IPS-18a (cell line): ENCODE measurements around the gene FNDC3A.
A peak's percentile ranks its signal among the peaks of the same experiment; 100 is the strongest.

ENCODE experiments used
- H3K27ac ChIP-seq: one replicate; pipeline ENCODE4 v1.5.1; 2013; ENCODE audit warnings: low read length
- H3K27me3 ChIP-seq: one replicate; pipeline ENCODE4 v1.6.1; 2013; ENCODE audit warnings: mild to moderate bottlenecking, low read length; ENCODE audit not compliant: control insufficient read depth, insufficient read depth
- H3K36me3 ChIP-seq: one replicate; pipeline ENCODE4 v1.6.1; 2013; ENCODE audit warnings: low read depth, low read length; ENCODE audit not compliant: control insufficient read depth
- H3K4me1 ChIP-seq: one replicate; pipeline ENCODE4 v1.6.1; 2013; ENCODE audit warnings: low read depth, low read length; ENCODE audit not compliant: control insufficient read depth
- H3K4me3 ChIP-seq: one replicate; pipeline ENCODE4 v1.5.1; 2013; ENCODE audit warnings: low read length
- H3K9ac ChIP-seq: one replicate; pipeline ENCODE4 v1.6.1; 2013; ENCODE audit warnings: mild to moderate bottlenecking, low read length, moderate library complexity
- H3K9me3 ChIP-seq: one replicate; pipeline ENCODE4 v1.6.1; 2013; ENCODE audit warnings: low read depth, low read length; ENCODE audit not compliant: control insufficient read depth

The FNDC3A gene

GRCh38 chr13:49213997-49214916 lies 238.5 kb downstream of the FNDC3A start:
- H3K9ac ChIP-seq, result no peak overlapping the region
- H3K27ac ChIP-seq, result no peak overlapping the region
- no peak overlapping the region for H3K4me3 ChIP-seq

GRCh38 chr13:49214917-49215376 lies 239.2 kb downstream of the FNDC3A start:
- no peak overlapping the region for H3K9ac ChIP-seq
- no peak overlapping the region for H3K4me3 ChIP-seq
- H3K4me1 ChIP-seq, result peaks cover 10% of the 10 kb centered on the region
- H3K9me3 ChIP-seq, result no peaks in the 10 kb centered on the region
- H3K27me3 ChIP-seq, result peaks cover 41% of the 10 kb centered on the region
- H3K36me3 ChIP-seq, result no peaks in the 10 kb centered on the region
- H3K27ac ChIP-seq, result no peak overlapping the region

More at GRCh38 chr13:49213997-49214916, 238.5 kb downstream of the FNDC3A start:
- Histone ChIP-seq H3K9me3 (no peaks in the 10 kb centered on the region), H3K27me3 (peaks cover 34% of the 10 kb centered on the region), H3K4me1 (peaks cover 10% of the 10 kb centered on the region), H3K36me3 (no peaks in the 10 kb centered on the region)

- Histone ChIP-seq H3K4me3 (no peak overlapping the region), H3K9me3 (no peaks in the 10 kb centered on the region), H3K27ac (no peak overlapping the region), H3K27me3 (peaks cover 55% of the 10 kb centered on the region), H3K9ac (no peak overlapping the region), H3K4me1 (peaks cover 10% of the 10 kb centered on the region), H3K36me3 (no peaks in the 10 kb centered on the region)
These were observed 240.6 kb downstream of the FNDC3A start for GRCh38 chr13:49216334-49216733.

- Histone ChIP-seq H3K27me3 (peaks cover 72% of the 10 kb centered on the region), H3K4me1 (peaks cover 10% of the 10 kb centered on the region), H3K4me3 (peak overlapping the region; percentile 41), H3K9ac (no peak overlapping the region), H3K27ac (no peak overlapping the region), H3K36me3 (no peaks in the 10 kb centered on the region), H3K9me3 (no peaks in the 10 kb centered on the region)
These were observed 242.3 kb downstream of the FNDC3A start for GRCh38 chr13:49217962-49218492.

DNA sequence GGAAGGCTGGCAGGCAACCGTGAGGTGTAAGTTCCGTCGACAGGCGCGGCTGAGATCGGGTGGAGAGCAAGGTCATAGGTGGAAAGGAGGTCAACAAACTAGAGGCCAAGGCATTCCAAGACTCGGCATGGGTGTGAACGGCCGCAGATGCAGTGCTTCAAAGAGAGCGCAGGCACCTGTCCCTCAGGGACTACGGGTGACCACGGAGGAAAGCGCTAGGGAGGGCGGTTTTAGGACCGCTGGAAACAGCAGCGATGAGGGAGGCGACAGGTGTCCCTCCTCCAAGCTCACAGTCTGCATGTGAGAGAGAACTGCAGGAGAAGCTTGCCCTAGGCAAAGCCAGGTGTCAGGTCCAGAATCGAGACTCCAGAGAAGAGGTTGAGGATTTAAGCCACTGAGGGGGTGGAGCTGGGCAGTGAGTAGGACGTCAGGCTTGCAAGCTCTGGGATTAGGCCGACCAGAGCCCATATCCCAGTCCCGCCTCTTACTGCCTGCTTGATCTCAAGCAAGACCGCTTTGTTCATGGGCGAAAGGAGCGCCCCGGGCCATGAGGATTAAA lies 242.9 kb downstream of the FNDC3A start:
- Histone ChIP-seq H3K27ac (no peak overlapping the region), H3K9me3 (no peaks in the 10 kb centered on the region), H3K4me3 (peak overlapping the region; percentile 41), H3K4me1 (peaks cover 10% of the 10 kb centered on the region), H3K36me3 (no peaks in the 10 kb centered on the region), H3K9ac (no peak overlapping the region), H3K27me3 (peaks cover 78% of the 10 kb centered on the region)

DNA sequence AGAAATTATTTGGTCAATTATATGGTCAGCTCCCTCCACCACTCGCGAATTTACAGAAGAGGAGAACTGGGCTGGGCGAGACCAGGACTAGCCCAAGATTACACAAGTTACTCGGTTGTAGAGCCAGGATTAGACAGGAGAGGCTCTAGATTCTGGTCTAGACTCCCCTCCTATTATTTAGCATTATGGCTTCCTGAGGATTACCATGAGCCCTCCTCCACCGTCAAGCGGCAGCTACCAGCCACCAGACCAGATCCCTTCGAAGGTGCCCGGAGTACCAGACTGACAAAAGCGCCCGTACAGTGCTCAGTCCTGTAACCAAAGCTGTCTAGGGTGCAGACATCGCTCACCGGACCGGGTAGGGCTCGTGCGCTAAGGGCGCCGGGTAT lies 243.9 kb downstream of the FNDC3A start:
- H3K4me1 ChIP-seq, result peaks cover 7% of the 10 kb centered on the region
- no peaks in the 10 kb centered on the region for H3K36me3 ChIP-seq
- H3K27me3 ChIP-seq, result peaks cover 85% of the 10 kb centered on the region
- no peak overlapping the region for H3K27ac ChIP-seq
- peak overlapping the region; percentile 49 for H3K4me3 ChIP-seq
- no peak overlapping the region for H3K9ac ChIP-seq
- no peaks in the 10 kb centered on the region for H3K9me3 ChIP-seq

GRCh38 chr13:49220036-49220855 lies 244.5 kb downstream of the FNDC3A start, which contains the start of gene MLNR:
Gene MLNR, plus strand, starts transcription at chr13:49220338. Its CDS starts 0 bp downstream, at chr13:49220338.
- Histone ChIP-seq H3K36me3 (no peaks in the 10 kb centered on the region), H3K9me3 (no peaks in the 10 kb centered on the region), H3K4me3 (peak within 1 kb of the TSS; percentile 49), H3K27me3 (peaks cover 90% of the 10 kb centered on the region), H3K4me1 (peaks cover 1% of the 10 kb centered on the region), H3K27ac (no peak within 1 kb of the TSS), H3K9ac (no peak within 1 kb of the TSS)

- H3K4me1 ChIP-seq, result no peaks in the 10 kb centered on the region
- no peaks in the 10 kb centered on the region for H3K9me3 ChIP-seq
- no peaks in the 10 kb centered on the region for H3K36me3 ChIP-seq
- H3K27me3 ChIP-seq, result peaks cover 88% of the 10 kb centered on the region
- H3K9ac ChIP-seq, result no peak overlapping the region
- H3K27ac ChIP-seq, result no peak overlapping the region
- peak overlapping the region; percentile 49 for H3K4me3 ChIP-seq
These were observed 245.3 kb downstream of the FNDC3A start for GRCh38 chr13:49220856-49221589.

- Histone ChIP-seq H3K27me3 (peaks cover 82% of the 10 kb centered on the region), H3K9ac (no peak overlapping the region), H3K4me1 (no peaks in the 10 kb centered on the region), H3K9me3 (no peaks in the 10 kb centered on the region), H3K4me3 (no peak overlapping the region), H3K36me3 (no peaks in the 10 kb centered on the region), H3K27ac (no peak overlapping the region)
These were observed 245.9 kb downstream of the FNDC3A start for GRCh38 chr13:49221590-49221965.

DNA sequence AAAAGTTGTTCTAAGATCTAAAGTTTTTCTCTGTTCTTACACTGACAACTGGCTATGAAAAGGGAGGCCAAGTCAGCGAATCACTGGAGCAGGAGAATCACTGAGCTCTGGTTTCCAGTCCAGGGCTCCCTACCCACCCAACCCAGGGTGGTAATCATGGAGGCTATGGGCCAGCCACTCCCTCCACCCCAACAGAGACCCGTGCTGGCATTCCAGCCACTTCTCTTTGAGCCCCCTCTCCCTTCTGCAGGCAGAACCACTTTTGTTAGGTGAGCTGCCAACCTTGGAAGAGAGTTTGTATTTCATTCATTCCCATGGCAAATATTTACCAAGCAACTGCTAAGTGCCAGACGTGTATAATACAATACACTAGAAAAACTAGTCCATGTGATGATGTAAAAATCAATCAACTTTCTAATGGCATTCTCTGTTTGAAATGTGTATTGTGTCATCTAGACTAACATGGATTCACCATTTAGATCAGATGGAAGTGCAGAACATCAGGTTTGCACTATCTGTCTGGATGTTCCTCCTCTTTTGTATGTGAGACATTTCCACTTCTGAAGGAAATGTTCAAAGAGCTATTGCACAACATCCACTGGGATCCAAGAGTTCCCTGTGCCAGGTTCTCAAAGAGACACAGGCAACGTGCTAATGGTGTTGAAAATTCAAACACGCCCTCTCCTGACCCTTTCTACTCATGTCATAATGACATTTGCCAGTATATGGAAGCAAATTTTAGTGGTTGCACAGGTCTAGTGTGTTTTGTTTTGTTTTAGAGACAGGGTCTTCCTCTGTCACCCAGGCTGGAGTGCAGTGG lies 249.7 kb downstream of the FNDC3A start:
- no peaks in the 10 kb centered on the region for H3K4me1 ChIP-seq
- H3K9me3 ChIP-seq, result no peaks in the 10 kb centered on the region
- peaks cover 43% of the 10 kb centered on the region for H3K27me3 ChIP-seq
- no peak overlapping the region for H3K27ac ChIP-seq
- no peaks in the 10 kb centered on the region for H3K36me3 ChIP-seq
- no peak overlapping the region for H3K4me3 ChIP-seq
- H3K9ac ChIP-seq, result no peak overlapping the region
